HepG2 (cell line): ENCODE data around the gene SEMA7A. TPM values are rescaled to one million over a fixed set of nuclear protein-coding genes. Genes with fewer than 3 reads are reported as not detected.

Source experiments
- ATRX ChIP-seq: sonication (generic); formaldehyde crosslinking; IDR thresholded peaks from 2 replicates; pipeline ENCODE4 v1.4.0; 2020; ENCODE audit warnings: missing genetic modification reagents, borderline replicate concordance
- CAMTA2 ChIP-seq: sonication (generic); formaldehyde crosslinking; IDR thresholded peaks from 2 replicates; pipeline ENCODE4 v1.4.0; 2020; ENCODE audit warnings: mild to moderate bottlenecking, missing genetic modification reagents, borderline replicate concordance
- EHMT2 ChIP-seq: fragments of 200-600 bp; sonication (generic); IDR thresholded peaks from 2 replicates; pipeline ENCODE4 v1.7.0; 2017; ENCODE audit warnings: antibody characterized with exemption, low read depth, low read length, borderline replicate concordance
- FOSL1 ChIP-seq: sonication (generic); formaldehyde crosslinking; IDR thresholded peaks from 2 replicates; pipeline ENCODE4 v1.9.0; 2021; ENCODE audit warnings: missing genetic modification reagents, borderline replicate concordance
- HDAC6 ChIP-seq: fragments of 200-600 bp; sonication (generic); IDR thresholded peaks from 2 replicates; pipeline ENCODE4 v1.7.0; 2017; ENCODE audit warnings: mild to moderate bottlenecking, antibody characterized with exemption, low read length, low read depth
- HIVEP1 ChIP-seq: sonication (generic); formaldehyde crosslinking; IDR thresholded peaks from 2 replicates; pipeline ENCODE4 v1.4.0; 2020; ENCODE audit warnings: mild to moderate bottlenecking, missing genetic modification reagents
- MED13 ChIP-seq: sonication (generic); formaldehyde crosslinking; IDR thresholded peaks from 2 replicates; pipeline ENCODE4 v1.5.0; 2020; ENCODE audit warnings: missing genetic modification reagents
- MTF2 ChIP-seq: sonication (generic); formaldehyde crosslinking; IDR thresholded peaks from 2 replicates; pipeline ENCODE4 v1.5.0; 2020; ENCODE audit warnings: missing genetic modification reagents, borderline replicate concordance
- PLSCR1 ChIP-seq: sonication (generic); formaldehyde crosslinking; IDR thresholded peaks from 2 replicates; pipeline ENCODE4 v1.5.0; 2020; ENCODE audit warnings: missing genetic modification reagents, mild to moderate bottlenecking, borderline replicate concordance
- RBAK ChIP-seq: sonication (generic); formaldehyde crosslinking; IDR thresholded peaks from 2 replicates; pipeline ENCODE4 v1.5.1; 2020; ENCODE audit warnings: mild to moderate bottlenecking, missing genetic modification reagents
- SAFB2 ChIP-seq: sonication (generic); formaldehyde crosslinking; IDR thresholded peaks from 2 replicates; pipeline ENCODE4 v1.5.1; 2020; ENCODE audit warnings: missing genetic modification reagents, low read depth, mild to moderate bottlenecking, borderline replicate concordance
- SALL1 ChIP-seq: sonication (generic); formaldehyde crosslinking; IDR thresholded peaks from 2 replicates; pipeline ENCODE4 v1.8.0; 2022; ENCODE audit warnings: mild to moderate bottlenecking, missing genetic modification reagents
- SMAD9 ChIP-seq: sonication (generic); formaldehyde crosslinking; IDR thresholded peaks from 2 replicates; pipeline ENCODE4 v1.5.1; 2020; ENCODE audit warnings: mild to moderate bottlenecking, missing genetic modification reagents
- SNAPC2 ChIP-seq: sonication (generic); formaldehyde crosslinking; IDR thresholded peaks from 2 replicates; pipeline ENCODE4 v1.8.1; 2022; ENCODE audit warnings: mild to moderate bottlenecking, missing genetic modification reagents
- SOX5 ChIP-seq: IDR thresholded peaks from 2 replicates; pipeline ENCODE4 v1.6.1; 2016; ENCODE audit warnings: borderline replicate concordance
- TBP ChIP-seq: sonication (generic); formaldehyde crosslinking; IDR thresholded peaks from 2 replicates; pipeline ENCODE4 v1.5.0; 2020; ENCODE audit warnings: missing genetic modification reagents
- USF2 ChIP-seq, 2 experiments: sonication (generic) in 1 of 2; formaldehyde crosslinking in 1 of 2; IDR thresholded peaks; 2 replicates each; pipeline versions ENCODE4 v1.5.1 to v1.6.1; 2011 to 2020; ENCODE audit warnings: borderline replicate concordance in 1 of 2, low read depth in 1 of 2, low read length in 1 of 2, mild to moderate bottlenecking in 1 of 2, missing genetic modification reagents in 1 of 2, moderate library complexity in 1 of 2
- ZBTB26 ChIP-seq: IDR thresholded peaks from 2 replicates; pipeline ENCODE4 v1.6.1; 2016; ENCODE audit warnings: missing compliant biosample characterization, missing genetic modification reagents, borderline replicate concordance
- ZBTB37 ChIP-seq: sonication (generic); formaldehyde crosslinking; IDR thresholded peaks from 2 replicates; pipeline ENCODE4 v1.4.0; 2020; ENCODE audit warnings: mild to moderate bottlenecking, missing genetic modification reagents
- ZFY ChIP-seq: sonication (generic); formaldehyde crosslinking; IDR thresholded peaks from 2 replicates; pipeline ENCODE4 v1.4.0; 2020; ENCODE audit warnings: missing genetic modification reagents
- ZIK1 ChIP-seq: sonication (generic); formaldehyde crosslinking; IDR thresholded peaks from 2 replicates; pipeline ENCODE4 v1.5.0; 2020; ENCODE audit warnings: mild to moderate bottlenecking, low read depth, missing genetic modification reagents, borderline replicate concordance
- ZMYM3 ChIP-seq: sonication (generic); formaldehyde crosslinking; IDR thresholded peaks from 2 replicates; pipeline ENCODE4 v1.5.1; 2020; ENCODE audit warnings: mild to moderate bottlenecking, missing genetic modification reagents
- ZNF672 ChIP-seq: sonication (generic); formaldehyde crosslinking; IDR thresholded peaks from 2 replicates; pipeline ENCODE4 v1.8.1; 2022; ENCODE audit warnings: missing genetic modification reagents
- ZNF850 ChIP-seq: sonication (generic); formaldehyde crosslinking; conservative IDR thresholded peaks from 2 replicates; pipeline ENCODE4 v1.9.0; 2021; ENCODE audit warnings: mild to moderate bottlenecking, missing genetic modification reagents
- ZSCAN25 ChIP-seq: sonication (generic); formaldehyde crosslinking; IDR thresholded peaks from 2 replicates; pipeline ENCODE4 v1.8.0; 2022; ENCODE audit warnings: mild to moderate bottlenecking, missing genetic modification reagents
- polyA plus RNA-seq, 8 experiments: library from polyadenylated mRNA; depleted of rRNA in 3 of 8; stranded (reverse) in 7 of 8; unstranded in 1 of 8; fragments of >200 nt; fragmentation: Illumina TruSeq in 4 of 8; extraction: Trizol in 4 of 8; gene quantifications; 2 replicates each; pipeline versions ENCODE4 v1.2.1 to v1.2.3, GENCODE V29; 2011 to 2016; ENCODE audit warnings: low read depth in 4 of 8, missing spikeins in 1 of 8, mixed read lengths in 1 of 8; ENCODE audit not compliant: insufficient read depth in 1 of 8
- total RNA-seq, 5 experiments: library from RNA; depleted of rRNA; stranded (reverse); fragments of >200 nt; fragmentation: Illumina TruSeq; extraction: Trizol; gene quantifications; 2 replicates each; pipeline ENCODE4 v1.2.3, GENCODE V29; 2016; ENCODE audit warnings: low read depth in 1 of 5

The SEMA7A gene
- total and polyA plus RNA-seq, 2 of the 13 experiments (the other 11 are each of a cell fraction or from before 2014, with no cell fraction given), result 9.0 to 15.8 TPM

GRCh38 chr15:74433592-74434262, at the start of gene SEMA7A (continued):
- TF ChIP-seq MTF2 (CRISPR knock-in tag) (peak; percentile 84; the same call in 1 of the 2 replicates), RBAK (CRISPR knock-in tag) (no peak), ZBTB26 (CRISPR knock-in tag) (no peak), EHMT2 (no peak), FOSL1 (no peak), CAMTA2 (no peak), HIVEP1 (CRISPR knock-in tag) (no peak), ATRX (no peak), ZMYM3 (CRISPR knock-in tag) (peak; percentile 4; the same call in 1 of the 2 replicates), TBP (CRISPR knock-in tag) (no peak), ZNF850 (no peak), ZNF672 (CRISPR knock-in tag) (no peak; the same call in 1 of the 2 replicates), SOX5 (no peak; the same call in 1 of the 2 replicates), SNAPC2 (CRISPR knock-in tag) (no peak), USF2 (IDR thresholded peaks at IDR 0.05; ENCODE audit: low read depth, low read length) (no peak), USF2 (CRISPR knock-in tag; IDR thresholded peaks at IDR 0.05; ENCODE audit: borderline replicate concordance) (no peak), ZBTB37 (CRISPR knock-in tag) (no peak), SALL1 (CRISPR knock-in tag) (no peak), SAFB2 (CRISPR knock-in tag) (no peak; the same call in 1 of the 2 replicates), ZSCAN25 (peak; percentile 72; the same call in 1 of the 2 replicates), MED13 (CRISPR knock-in tag) (no peak), PLSCR1 (CRISPR knock-in tag) (no peak), HDAC6 (no peak), ZFY (CRISPR knock-in tag) (peak; percentile 59), ZIK1 (CRISPR knock-in tag) (0 out of 2 replicates have a peak, but pooled peaks have one; percentile 27), SMAD9 (CRISPR knock-in tag) (no peak)
